ENCODE measurements around the gene CNNM1. TPM values are rescaled to one million over a fixed set of nuclear protein-coding genes. Genes with fewer than 3 reads are reported as not detected.

Gene CNNM1
- total RNA-seq, 3 donors from 2014 or later (not counting 1 experiment from before 2014, with no cell fraction given), result not detected

- H3K4me1 Mint-ChIP-seq, result peaks cover 14 to 17% of the 10 kb centered on the region in 2 donors
- no peak overlapping the region for H3K27ac Mint-ChIP-seq
- ATAC-seq, result no peak
- H3K4me1 ChIP-seq (ENCODE audit: control insufficient read depth, insufficient read depth, low read length), result no peaks in the 10 kb centered on the region
- peaks cover 2% of the 10 kb centered on the region for H3K36me3 Mint-ChIP-seq
- 91% methylated on average over 4 of the region's 4 CpGs for WGBS (ENCODE audit: insufficient coverage)
- H3K27ac ChIP-seq (ENCODE audit: low read length), result no peak overlapping the region
- H3K36me3 ChIP-seq (ENCODE audit: control insufficient read depth, insufficient read depth, low read length), result peaks cover 5% of the 10 kb centered on the region
- H3K9me3 Mint-ChIP-seq, result no peaks in the 10 kb centered on the region
- H3K9me3 ChIP-seq (ENCODE audit: control insufficient read depth, insufficient read depth, low read length), result no peaks in the 10 kb centered on the region
- no peaks in the 10 kb centered on the region for H3K27me3 Mint-ChIP-seq (ENCODE audit: low read depth in 2 of 2)
- no peak overlapping the region for H3K4me3 Mint-ChIP-seq
- H3K27me3 ChIP-seq (ENCODE audit: control insufficient read depth, insufficient read depth, low read length), result no peaks in the 10 kb centered on the region
- no peak overlapping the region for H3K4me3 ChIP-seq (ENCODE audit: low read length)
- no peak for TF ChIP-seq CTCF (IDR thresholded peaks at IDR 0.05)
- no peak for DNase-seq
- intact Hi-C loops (cut with micrococcal nuclease), result no loop called here
Measured at GRCh38 chr10:99410876-99411275, 81.7 kb downstream of the CNNM1 start.

GRCh38 chr10:99411546-99411945, 82.4 kb downstream of the CNNM1 start:
- Mint-ChIP-seq H3K4me1 (peaks cover 14 to 17% of the 10 kb centered on the region in 2 donors), H3K4me3 (no peak overlapping the region), H3K36me3 (no peaks in the 10 kb centered on the region), H3K9me3 (no peaks in the 10 kb centered on the region), H3K27ac (no peak overlapping the region), H3K27me3 (ENCODE audit: low read depth in 2 of 2) (no peaks in the 10 kb centered on the region)
- no peak for TF ChIP-seq CTCF (IDR thresholded peaks at IDR 0.05)
- Histone ChIP-seq H3K36me3 (ENCODE audit: control insufficient read depth, insufficient read depth, low read length) (no peaks in the 10 kb centered on the region), H3K4me3 (ENCODE audit: low read length) (no peak overlapping the region), H3K27ac (ENCODE audit: low read length) (no peak overlapping the region), H3K9me3 (ENCODE audit: control insufficient read depth, insufficient read depth, low read length) (no peaks in the 10 kb centered on the region), H3K4me1 (ENCODE audit: control insufficient read depth, insufficient read depth, low read length) (no peaks in the 10 kb centered on the region), H3K27me3 (ENCODE audit: control insufficient read depth, insufficient read depth, low read length) (no peaks in the 10 kb centered on the region)
- intact Hi-C loops (cut with micrococcal nuclease), result no loop called here
- WGBS (ENCODE audit: insufficient coverage), result 83% methylated on average over 2 of the region's 2 CpGs
- no peak for ATAC-seq
- no peak for DNase-seq

- no peaks in the 10 kb centered on the region for H3K36me3 Mint-ChIP-seq
- H3K4me3 Mint-ChIP-seq, result no peak overlapping the region
- Histone ChIP-seq H3K36me3 (ENCODE audit: control insufficient read depth, insufficient read depth, low read length) (no peaks in the 10 kb centered on the region), H3K27ac (ENCODE audit: low read length) (no peak overlapping the region), H3K4me1 (ENCODE audit: control insufficient read depth, insufficient read depth, low read length) (no peaks in the 10 kb centered on the region), H3K9me3 (ENCODE audit: control insufficient read depth, insufficient read depth, low read length) (no peaks in the 10 kb centered on the region), H3K27me3 (ENCODE audit: control insufficient read depth, insufficient read depth, low read length) (no peaks in the 10 kb centered on the region), H3K4me3 (ENCODE audit: low read length) (no peak overlapping the region)
- ATAC-seq (no peak), DNase-seq (no peak)
- no peak for TF ChIP-seq CTCF (IDR thresholded peaks at IDR 0.05)
- no peaks in the 10 kb centered on the region for H3K9me3 Mint-ChIP-seq
- intact Hi-C loops (cut with micrococcal nuclease), result no loop called here
- H3K4me1 Mint-ChIP-seq, result peaks cover 14 to 17% of the 10 kb centered on the region in 2 donors
- no peak overlapping the region for H3K27ac Mint-ChIP-seq
- WGBS (ENCODE audit: insufficient coverage), result 96% methylated on average over 1 of the region's 1 CpG
- no peaks in the 10 kb centered on the region for H3K27me3 Mint-ChIP-seq (ENCODE audit: low read depth in 2 of 2)
Measured at GRCh38 chr10:99412099-99412498, 82.9 kb downstream of the CNNM1 start.

- Histone ChIP-seq H3K27ac (ENCODE audit: low read length) (no peak overlapping the region), H3K9me3 (ENCODE audit: control insufficient read depth, insufficient read depth, low read length) (no peaks in the 10 kb centered on the region), H3K36me3 (ENCODE audit: control insufficient read depth, insufficient read depth, low read length) (peaks cover 12% of the 10 kb centered on the region), H3K4me1 (ENCODE audit: control insufficient read depth, insufficient read depth, low read length) (no peaks in the 10 kb centered on the region), H3K27me3 (ENCODE audit: control insufficient read depth, insufficient read depth, low read length) (no peaks in the 10 kb centered on the region), H3K4me3 (ENCODE audit: low read length) (no peak overlapping the region)
- TF ChIP-seq CTCF (IDR thresholded peaks at IDR 0.05), result no peak
- peaks cover 8 to 11% of the 10 kb centered on the region in 2 donors for H3K4me1 Mint-ChIP-seq
- ATAC-seq, result no peak
- no peak overlapping the region for H3K4me3 Mint-ChIP-seq
- DNase-seq, result no peak
- H3K27ac Mint-ChIP-seq, result no peak overlapping the region
- no peaks in the 10 kb centered on the region for H3K27me3 Mint-ChIP-seq (ENCODE audit: low read depth in 2 of 2)
- no peaks in the 10 kb centered on the region for H3K9me3 Mint-ChIP-seq
- H3K36me3 Mint-ChIP-seq, result no peaks in the 10 kb centered on the region
- intact Hi-C loops (cut with micrococcal nuclease), result no loop called here
Measured at GRCh38 chr10:99418910-99419624, 89.9 kb downstream of the CNNM1 start.

Data from natural killer cell (primary cell).